Measurements from ENCODE around the gene GRK2.

DNA sequence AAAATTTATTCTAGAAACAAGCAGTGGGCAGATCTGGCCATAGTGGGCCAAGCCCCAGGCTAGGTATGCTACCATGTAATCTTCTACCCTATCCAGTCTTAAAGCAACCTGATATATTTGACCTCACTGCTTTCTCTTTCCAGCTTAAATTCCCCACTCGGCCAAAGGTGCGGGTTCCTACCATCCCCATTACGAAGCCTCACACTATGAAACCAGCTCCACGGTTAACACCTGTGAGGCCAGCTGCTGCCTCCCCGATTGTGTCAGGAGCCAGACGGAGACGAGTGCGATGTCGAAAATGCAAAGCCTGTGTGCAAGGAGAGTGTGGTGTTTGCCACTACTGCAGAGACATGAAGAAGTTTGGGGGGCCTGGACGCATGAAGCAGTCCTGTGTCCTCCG is 21.2 kb upstream of the GRK2 start:
- TF ChIP-seq, protein P1, sequence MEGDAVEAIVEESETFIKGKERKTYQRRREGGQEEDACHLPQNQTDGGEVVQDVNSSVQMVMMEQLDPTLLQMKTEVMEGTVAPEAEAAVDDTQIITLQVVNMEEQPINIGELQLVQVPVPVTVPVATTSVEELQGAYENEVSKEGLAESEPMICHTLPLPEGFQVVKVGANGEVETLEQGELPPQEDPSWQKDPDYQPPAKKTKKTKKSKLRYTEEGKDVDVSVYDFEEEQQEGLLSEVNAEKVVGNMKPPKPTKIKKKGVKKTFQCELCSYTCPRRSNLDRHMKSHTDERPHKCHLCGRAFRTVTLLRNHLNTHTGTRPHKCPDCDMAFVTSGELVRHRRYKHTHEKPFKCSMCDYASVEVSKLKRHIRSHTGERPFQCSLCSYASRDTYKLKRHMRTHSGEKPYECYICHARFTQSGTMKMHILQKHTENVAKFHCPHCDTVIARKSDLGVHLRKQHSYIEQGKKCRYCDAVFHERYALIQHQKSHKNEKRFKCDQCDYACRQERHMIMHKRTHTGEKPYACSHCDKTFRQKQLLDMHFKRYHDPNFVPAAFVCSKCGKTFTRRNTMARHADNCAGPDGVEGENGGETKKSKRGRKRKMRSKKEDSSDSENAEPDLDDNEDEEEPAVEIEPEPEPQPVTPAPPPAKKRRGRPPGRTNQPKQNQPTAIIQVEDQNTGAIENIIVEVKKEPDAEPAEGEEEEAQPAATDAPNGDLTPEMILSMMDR (IDR thresholded peaks at IDR 0.05), result no peak
- no peak for TF ChIP-seq EZH2phosphoT487 (IDR thresholded peaks at IDR 0.05)
- TF ChIP-seq EZH2 (IDR thresholded peaks at IDR 0.05), result no peak

Data from neural progenitor cell (in vitro differentiated cells).